ENCODE results near the gene PDHB. TPM values are rescaled to one million over a fixed set of nuclear protein-coding genes. Genes with fewer than 3 reads are reported as not detected.
"Not testable (repeated sequence)": the region's sequence is repeated elsewhere in the genome, so short reads cannot be mapped to it uniquely, and the experiment has no call there.

PDHB gene
- polyA plus RNA-seq, 1 donor: 72.3 TPM

GRCh38 chr3:58440996-58441355, 7.3 kb upstream of the PDHB start:
- not testable (repeated sequence) for H3K36me3 ChIP-seq (ENCODE audit: control insufficient read depth, insufficient read depth, low read length); H3K27me3 ChIP-seq (ENCODE audit: control insufficient read depth, insufficient read depth, low read length); DNase-seq; H3K9me3 ChIP-seq (ENCODE audit: control insufficient read depth, low read depth, low read length); H3K27ac ChIP-seq (ENCODE audit: low read length); H3K4me1 ChIP-seq (ENCODE audit: control insufficient read depth, insufficient read depth, low read length); H3K4me3 ChIP-seq (ENCODE audit: low read length)
- WGBS (ENCODE audit: insufficient coverage, low lambda C conversion rate): 95% methylated on average over 3 of the region's 6 CpGs

- DNase-seq; H3K9me3 ChIP-seq (ENCODE audit: control insufficient read depth, low read depth, low read length); H3K27me3 ChIP-seq (ENCODE audit: control insufficient read depth, insufficient read depth, low read length); H3K4me1 ChIP-seq (ENCODE audit: control insufficient read depth, insufficient read depth, low read length); H3K36me3 ChIP-seq (ENCODE audit: control insufficient read depth, insufficient read depth, low read length); H3K27ac ChIP-seq (ENCODE audit: low read length); H3K4me3 ChIP-seq (ENCODE audit: low read length): not testable (repeated sequence)
- WGBS (ENCODE audit: insufficient coverage, low lambda C conversion rate): 80% methylated on average over 1 of the region's 8 CpGs
Measured at GRCh38 chr3:58437276-58437675, 3.6 kb upstream of the PDHB start.

- Histone ChIP-seq H3K9me3 (ENCODE audit: control insufficient read depth, low read depth, low read length) (no peaks in the 10 kb centered on the region), H3K27me3 (ENCODE audit: control insufficient read depth, insufficient read depth, low read length) (no peaks in the 10 kb centered on the region), H3K4me3 (ENCODE audit: low read length) (no peak overlapping the region), H3K36me3 (ENCODE audit: control insufficient read depth, insufficient read depth, low read length) (peaks cover 20% of the 10 kb centered on the region), H3K27ac (ENCODE audit: low read length) (no peak overlapping the region), H3K4me1 (ENCODE audit: control insufficient read depth, insufficient read depth, low read length) (peaks cover 7% of the 10 kb centered on the region)
- no CpG with 5 or more reads among the region's 1 CpG for WGBS (ENCODE audit: insufficient coverage, low lambda C conversion rate)
- no peak for DNase-seq
Measured at GRCh38 chr3:58434990-58435389, 1.4 kb upstream of the PDHB start.

GRCh38 chr3:58434511-58434910, 879 bp upstream of the PDHB start:
- no peak for DNase-seq
- H3K4me1 ChIP-seq (ENCODE audit: control insufficient read depth, insufficient read depth, low read length): peaks cover 7% of the 10 kb centered on the region
- H3K36me3 ChIP-seq (ENCODE audit: control insufficient read depth, insufficient read depth, low read length): peaks cover 25% of the 10 kb centered on the region
- H3K9me3 ChIP-seq (ENCODE audit: control insufficient read depth, low read depth, low read length): no peaks in the 10 kb centered on the region
- H3K27ac ChIP-seq (ENCODE audit: low read length): no peak overlapping the region
- no CpG with 5 or more reads among the region's 11 CpGs for WGBS (ENCODE audit: insufficient coverage, low lambda C conversion rate)
- H3K4me3 ChIP-seq (ENCODE audit: low read length): no peak overlapping the region
- H3K27me3 ChIP-seq (ENCODE audit: control insufficient read depth, insufficient read depth, low read length): no peaks in the 10 kb centered on the region

- Histone ChIP-seq H3K4me3 (ENCODE audit: low read length) (peak overlapping the region; percentile 99), H3K27me3 (ENCODE audit: control insufficient read depth, insufficient read depth, low read length) (no peaks in the 10 kb centered on the region), H3K4me1 (ENCODE audit: control insufficient read depth, insufficient read depth, low read length) (peaks cover 7% of the 10 kb centered on the region), H3K27ac (ENCODE audit: low read length) (peak overlapping the region; percentile 35), H3K36me3 (ENCODE audit: control insufficient read depth, insufficient read depth, low read length) (peaks cover 28% of the 10 kb centered on the region), H3K9me3 (ENCODE audit: control insufficient read depth, low read depth, low read length) (no peaks in the 10 kb centered on the region)
- no CpG with 5 or more reads among the region's 3 CpGs for WGBS (ENCODE audit: insufficient coverage, low lambda C conversion rate)
- no peak for DNase-seq
Measured at GRCh38 chr3:58434168-58434504, 504 bp upstream of the PDHB start.

- peaks cover 40% of the 10 kb centered on the region for H3K36me3 ChIP-seq (ENCODE audit: control insufficient read depth, insufficient read depth, low read length)
- WGBS (ENCODE audit: insufficient coverage, low lambda C conversion rate): 37% methylated on average over 4 of the region's 6 CpGs
- no peaks in the 10 kb centered on the region for H3K9me3 ChIP-seq (ENCODE audit: control insufficient read depth, low read depth, low read length)
- DNase-seq: no peak
- H3K27ac ChIP-seq (ENCODE audit: low read length): peak overlapping the region; percentile 86
- H3K4me1 ChIP-seq (ENCODE audit: control insufficient read depth, insufficient read depth, low read length): peaks cover 7% of the 10 kb centered on the region
- no peaks in the 10 kb centered on the region for H3K27me3 ChIP-seq (ENCODE audit: control insufficient read depth, insufficient read depth, low read length)
- peak overlapping the region; percentile 99 for H3K4me3 ChIP-seq (ENCODE audit: low read length)
Measured at GRCh38 chr3:58432905-58433304, 727 bp downstream of the PDHB start.

- Histone ChIP-seq H3K27me3 (ENCODE audit: control insufficient read depth, insufficient read depth, low read length) (no peaks in the 10 kb centered on the region), H3K9me3 (ENCODE audit: control insufficient read depth, low read depth, low read length) (no peaks in the 10 kb centered on the region), H3K4me1 (ENCODE audit: control insufficient read depth, insufficient read depth, low read length) (peaks cover 5% of the 10 kb centered on the region), H3K36me3 (ENCODE audit: control insufficient read depth, insufficient read depth, low read length) (peaks cover 69% of the 10 kb centered on the region), H3K27ac (ENCODE audit: low read length) (no peak overlapping the region), H3K4me3 (ENCODE audit: low read length) (no peak overlapping the region)
- DNase-seq: no peak
- WGBS (ENCODE audit: insufficient coverage, low lambda C conversion rate): no CpG with 5 or more reads among the region's 1 CpG
Measured at GRCh38 chr3:58429657-58430056, 4.0 kb downstream of the PDHB start.

GRCh38 chr3:58427661-58428361, 5.8 kb downstream of the PDHB start:
- Histone ChIP-seq H3K27me3 (ENCODE audit: control insufficient read depth, insufficient read depth, low read length) (no peaks in the 10 kb centered on the region), H3K4me3 (ENCODE audit: low read length) (no peak overlapping the region), H3K9me3 (ENCODE audit: control insufficient read depth, low read depth, low read length) (no peaks in the 10 kb centered on the region), H3K4me1 (ENCODE audit: control insufficient read depth, insufficient read depth, low read length) (peaks cover 1% of the 10 kb centered on the region), H3K27ac (ENCODE audit: low read length) (no peak overlapping the region), H3K36me3 (ENCODE audit: control insufficient read depth, insufficient read depth, low read length) (peaks cover 76% of the 10 kb centered on the region)
- WGBS (ENCODE audit: insufficient coverage, low lambda C conversion rate): 100% methylated on average over 1 of the region's 7 CpGs
- DNase-seq: no peak

GRCh38 chr3:58425782-58426181, 7.8 kb downstream of the PDHB start:
- Histone ChIP-seq H3K36me3 (ENCODE audit: control insufficient read depth, insufficient read depth, low read length) (peaks cover 75% of the 10 kb centered on the region), H3K4me3 (ENCODE audit: low read length) (no peak overlapping the region), H3K27me3 (ENCODE audit: control insufficient read depth, insufficient read depth, low read length) (no peaks in the 10 kb centered on the region), H3K9me3 (ENCODE audit: control insufficient read depth, low read depth, low read length) (no peaks in the 10 kb centered on the region), H3K4me1 (ENCODE audit: control insufficient read depth, insufficient read depth, low read length) (peaks cover 12% of the 10 kb centered on the region), H3K27ac (ENCODE audit: low read length) (no peak overlapping the region)
- DNase-seq: no peak
- 100% methylated on average over 1 of the region's 2 CpGs for WGBS (ENCODE audit: insufficient coverage, low lambda C conversion rate)

- DNase-seq: no peak
- H3K36me3 ChIP-seq (ENCODE audit: control insufficient read depth, insufficient read depth, low read length): peaks cover 65% of the 10 kb centered on the region
- H3K4me3 ChIP-seq (ENCODE audit: low read length): no peak overlapping the region
- WGBS (ENCODE audit: insufficient coverage, low lambda C conversion rate): no CpG with 5 or more reads among the region's 8 CpGs
- H3K4me1 ChIP-seq (ENCODE audit: control insufficient read depth, insufficient read depth, low read length): peaks cover 12% of the 10 kb centered on the region
- H3K27ac ChIP-seq (ENCODE audit: low read length): no peak overlapping the region
- no peaks in the 10 kb centered on the region for H3K9me3 ChIP-seq (ENCODE audit: control insufficient read depth, low read depth, low read length)
- H3K27me3 ChIP-seq (ENCODE audit: control insufficient read depth, insufficient read depth, low read length): no peaks in the 10 kb centered on the region
Measured at GRCh38 chr3:58424613-58425012, 9.0 kb downstream of the PDHB start.

GRCh38 chr3:58422756-58423325, 10.8 kb downstream of the PDHB start:
- H3K4me1 ChIP-seq (ENCODE audit: control insufficient read depth, insufficient read depth, low read length): peaks cover 12% of the 10 kb centered on the region
- no peak overlapping the region for H3K4me3 ChIP-seq (ENCODE audit: low read length)
- H3K36me3 ChIP-seq (ENCODE audit: control insufficient read depth, insufficient read depth, low read length): peaks cover 48% of the 10 kb centered on the region
- peak in 1 of 2 donors; percentile 81 for DNase-seq
- no peaks in the 10 kb centered on the region for H3K27me3 ChIP-seq (ENCODE audit: control insufficient read depth, insufficient read depth, low read length)
- WGBS (ENCODE audit: insufficient coverage, low lambda C conversion rate): no CpG with 5 or more reads among the region's 8 CpGs
- H3K9me3 ChIP-seq (ENCODE audit: control insufficient read depth, low read depth, low read length): no peaks in the 10 kb centered on the region
- peak overlapping the region; percentile 64 for H3K27ac ChIP-seq (ENCODE audit: low read length)
